GM18502 (cell line): ENCODE results near the gene CGREF1.
"Not testable (repeated sequence)": the region's sequence is repeated elsewhere in the genome, so short reads cannot be mapped to it uniquely, and the experiment has no call there.

Experiments used
- ATAC-seq: cut with Tn5 transposase; IDR thresholded peaks from one replicate; pipeline ENCODE4 v1.9.1; 2021; ENCODE audit warnings: mild to moderate bottlenecking; ENCODE audit not compliant: unreplicated experiment, poor library complexity

The CGREF1 gene

DNA sequence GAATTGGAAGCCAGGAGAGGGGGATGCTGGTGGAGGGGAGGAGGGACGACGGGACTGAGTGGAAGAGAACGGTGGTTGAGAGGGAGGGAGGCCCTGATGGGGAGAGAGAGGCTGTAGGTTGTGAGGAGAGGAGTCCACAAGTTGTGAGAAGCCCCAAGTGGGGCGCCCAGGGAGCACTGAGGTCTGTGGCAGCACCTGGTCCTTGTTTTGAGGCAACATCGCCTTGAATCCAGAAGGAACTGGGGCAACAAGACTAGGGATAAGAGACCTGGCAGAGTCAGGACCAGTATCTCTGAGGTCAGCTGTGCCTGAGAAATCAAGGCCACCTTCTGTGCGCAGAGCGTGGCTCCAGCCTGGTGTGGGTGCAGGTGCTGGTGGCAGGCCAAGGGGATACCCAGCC, 19.2 kb upstream of the CGREF1 start:
- no peak for ATAC-seq

- ATAC-seq: no peak
Observed at GRCh38 chr2:27137322-27137935, 18.5 kb upstream of the CGREF1 start.

DNA sequence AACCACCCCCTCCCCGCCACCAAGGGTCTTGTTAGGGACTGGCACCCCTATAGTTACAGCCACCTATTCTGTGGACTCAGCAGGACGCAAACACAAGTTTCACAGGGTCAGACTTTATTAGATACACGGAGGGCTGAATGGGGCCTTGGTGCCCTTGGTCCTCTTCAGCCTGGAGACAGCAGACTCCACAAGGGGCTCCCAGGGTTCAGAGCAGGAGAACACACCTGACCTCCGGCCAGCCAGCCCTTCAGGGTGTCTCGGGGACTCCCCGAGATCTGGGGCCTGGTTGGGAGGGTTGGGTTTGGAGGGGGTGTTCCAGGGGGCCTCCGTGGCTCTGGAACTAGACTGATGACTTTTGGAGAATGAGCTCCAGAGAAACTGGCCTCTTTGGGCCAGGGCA, 17.8 kb upstream of the CGREF1 start:
- ATAC-seq: no peak

DNA sequence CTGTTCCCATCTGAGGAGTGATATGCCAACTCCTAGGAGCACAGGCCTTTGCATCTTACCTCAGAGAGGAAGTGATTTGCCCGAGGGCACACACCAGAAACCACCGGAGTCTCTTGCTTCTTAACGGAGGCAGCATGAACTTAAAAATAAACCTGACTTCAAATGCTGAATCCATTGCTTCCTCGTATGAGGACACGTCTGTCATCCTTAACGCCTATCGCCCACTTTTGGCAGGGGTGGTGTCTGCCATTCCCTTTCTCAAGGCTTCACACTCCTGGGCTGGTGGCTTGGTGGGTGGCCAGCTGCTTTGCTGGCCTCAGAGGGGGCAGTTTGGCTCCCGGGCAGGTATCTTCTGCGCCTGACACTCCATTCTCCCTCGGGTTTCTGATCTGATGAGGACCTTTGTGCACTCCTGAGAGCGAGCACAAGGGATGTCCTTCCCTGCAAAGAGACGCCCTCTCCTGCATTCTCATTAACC, 16.6 kb upstream of the CGREF1 start:
- no peak for ATAC-seq

GRCh38 chr2:27134781-27135477, 16.0 kb upstream of the CGREF1 start:
- ATAC-seq: no peak

GRCh38 chr2:27133905-27134780, 15.2 kb upstream of the CGREF1 start, which contains the start of gene PREB:
Gene PREB, minus strand, starts transcription at chr2:27134636. Its CDS starts 215 bp downstream, at chr2:27134421.
- peak; percentile 89 for ATAC-seq

- ATAC-seq: no peak
Observed at GRCh38 chr2:27133195-27133875, 14.4 kb upstream of the CGREF1 start.

- ATAC-seq: no peak
Observed at GRCh38 chr2:27131429-27131828, 12.5 kb upstream of the CGREF1 start.

DNA sequence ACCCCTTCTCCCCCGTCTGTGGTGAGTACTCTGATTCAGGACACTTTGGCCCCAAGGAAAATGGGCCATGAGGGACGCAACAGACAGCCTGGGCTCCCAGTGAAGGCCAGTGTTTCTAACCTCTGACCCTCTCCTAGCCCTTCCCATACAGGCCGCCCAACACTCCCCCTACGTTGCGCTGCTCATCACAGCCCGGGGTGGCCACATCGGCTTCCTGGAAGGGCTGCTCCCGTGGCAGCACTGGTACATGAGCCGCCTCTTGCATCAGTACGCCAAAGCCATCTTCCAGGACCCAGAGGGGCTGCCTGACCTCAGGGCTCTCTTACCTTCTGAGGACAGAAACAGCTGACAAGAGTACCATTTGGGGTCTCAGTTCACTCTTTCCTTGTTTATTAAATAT, 11.5 kb upstream of the CGREF1 start:
- ATAC-seq: no peak

DNA sequence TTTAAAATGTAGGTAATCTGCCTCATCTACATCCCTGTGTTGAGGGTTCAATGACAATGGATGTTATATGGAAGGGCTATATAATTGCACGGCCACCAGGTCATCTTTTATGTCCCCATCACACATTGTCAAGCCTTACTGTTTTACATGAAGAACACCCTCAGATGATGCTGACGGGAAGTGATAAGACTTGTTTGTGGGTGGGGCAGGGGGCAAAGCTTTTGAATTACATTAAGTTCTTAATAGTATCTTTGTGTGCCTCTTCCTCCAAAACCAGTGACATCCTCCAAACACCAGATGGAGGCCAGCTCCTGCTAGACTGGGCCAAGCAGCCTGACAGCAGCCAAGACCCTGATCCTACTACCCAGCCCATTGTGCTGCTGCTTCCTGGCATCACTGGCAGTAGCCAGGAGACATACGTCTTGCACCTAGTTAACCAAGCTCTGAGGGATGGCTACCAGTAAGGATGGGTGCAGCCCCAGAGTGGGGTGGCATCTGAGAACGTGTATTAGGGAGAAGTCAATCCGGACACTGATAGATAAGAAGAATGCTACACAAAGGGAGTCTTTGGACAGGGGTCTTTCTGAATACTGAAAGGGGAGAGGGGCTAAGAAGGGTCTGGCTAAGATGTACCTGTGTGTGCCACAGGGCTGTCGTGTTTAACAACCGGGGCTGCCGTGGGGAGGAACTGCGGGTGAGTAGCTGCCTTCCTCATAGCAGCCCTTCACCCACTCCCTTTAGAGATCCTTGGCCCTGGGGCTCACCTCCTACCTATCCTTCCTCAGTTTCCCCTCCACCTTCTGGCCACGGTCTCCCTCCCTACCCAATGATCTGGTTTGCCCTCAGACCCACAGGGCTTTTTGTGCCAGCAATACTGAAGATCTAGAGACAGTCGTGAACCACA, 10.0 kb upstream of the CGREF1 start:
- no peak for ATAC-seq

GRCh38 chr2:27127883-27128667, 9.1 kb upstream of the CGREF1 start:
- no peak for ATAC-seq

DNA sequence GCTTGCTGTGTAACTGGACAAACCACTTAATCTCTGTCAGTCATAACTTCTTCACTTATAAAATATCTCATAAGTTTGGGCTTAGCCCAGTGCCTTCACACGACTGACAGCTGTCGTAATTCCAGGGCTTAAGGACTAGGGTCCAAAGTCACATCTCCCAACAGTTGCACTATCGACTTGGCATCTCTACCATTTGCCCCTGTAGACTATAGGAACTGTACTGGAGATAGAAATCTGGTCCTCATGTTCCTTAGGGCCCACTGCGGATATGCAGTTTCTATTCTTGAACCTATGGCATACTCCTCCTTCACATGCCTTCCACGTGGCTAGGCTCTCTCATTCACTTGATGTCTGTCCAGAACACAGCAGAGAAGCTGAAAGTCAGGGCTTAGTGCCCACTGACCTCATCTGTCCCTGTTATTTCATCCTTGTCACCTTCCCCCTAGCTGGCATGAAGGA, 7.4 kb upstream of the CGREF1 start:
- no peak for ATAC-seq

- ATAC-seq: no peak
Observed at GRCh38 chr2:27125104-27125503, 6.2 kb upstream of the CGREF1 start.

GRCh38 chr2:27123302-27124150, 4.6 kb upstream of the CGREF1 start, which contains the start of gene ABHD1:
Gene ABHD1, plus strand, starts transcription at chr2:27123815. Its CDS starts 134 bp downstream, at chr2:27123949.
- ATAC-seq: peak; percentile 65

DNA sequence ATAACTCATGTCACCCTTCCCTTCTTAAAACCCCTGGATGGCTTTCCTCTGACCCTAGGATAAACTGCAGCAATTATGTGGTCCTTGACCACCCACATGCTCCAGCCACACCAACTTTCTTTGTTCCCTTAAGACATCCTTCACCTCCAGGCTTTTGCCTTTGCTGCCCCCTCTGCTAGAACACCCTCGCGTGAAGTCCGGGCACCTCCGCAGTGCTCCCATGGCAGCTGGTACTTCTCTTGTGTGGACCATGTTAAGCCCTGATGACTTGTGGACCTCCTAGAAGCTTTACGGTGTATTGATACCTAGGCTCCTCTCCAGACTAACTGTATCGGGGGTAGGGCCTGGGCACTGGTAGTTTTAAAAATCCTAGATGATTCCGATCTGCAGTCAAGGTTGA, 3.9 kb upstream of the CGREF1 start:
- ATAC-seq: no peak

DNA sequence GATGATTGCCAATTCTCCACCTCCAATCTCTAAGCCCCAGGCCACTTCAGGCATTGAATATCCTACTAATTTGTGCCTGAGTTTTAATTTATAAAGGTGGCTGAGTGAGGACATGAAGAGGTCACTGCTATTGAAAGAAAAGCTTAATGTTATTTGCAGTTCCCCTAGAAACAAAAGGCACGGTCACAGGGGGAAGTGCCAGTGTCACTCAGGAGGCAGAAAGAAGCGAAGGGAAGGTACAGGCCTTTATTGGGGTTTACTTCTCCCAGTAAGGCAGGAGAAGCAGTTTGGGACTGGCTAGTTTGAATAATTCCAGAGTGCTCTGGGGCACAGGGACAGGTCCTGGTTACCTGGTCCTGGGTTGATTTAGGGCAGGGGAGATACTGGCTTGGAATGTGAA, 3.0 kb upstream of the CGREF1 start:
- ATAC-seq: no peak

DNA sequence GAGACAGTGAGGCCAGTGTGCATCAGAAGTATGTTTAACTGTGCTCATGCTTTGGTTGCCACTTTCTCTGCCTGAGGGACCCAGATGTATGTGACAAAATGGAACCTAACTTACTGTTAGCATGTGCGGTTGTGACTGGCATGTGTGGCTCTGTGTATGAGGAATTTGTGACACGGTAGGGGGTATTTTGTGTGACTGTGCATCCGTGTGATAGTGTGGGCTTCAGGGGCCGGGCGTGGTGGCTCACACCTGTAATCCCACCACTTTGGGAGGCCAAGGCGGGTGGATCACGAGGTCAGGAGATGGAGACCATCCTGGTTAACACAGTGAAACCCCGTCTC, 372 bp upstream of the CGREF1 start:
- not testable (repeated sequence) for ATAC-seq
